Psoas muscle (tissue), 8 donors: ENCODE measurements around the gene TOR1AIP2. TPM values are rescaled to one million over a fixed set of nuclear protein-coding genes. Genes with fewer than 3 reads are reported as not detected.

Source experiments
- ATAC-seq, 4 donors: fragments of 200-7000 bp; cut with Tn5 transposase; one replicate each; pipeline ENCODE4 v1.9.1; 2020; ENCODE audit warnings: moderate library complexity in 3 of 4, mild to moderate bottlenecking in 2 of 4
- DNase-seq, 2 donors: peaks; one replicate each; pipeline ENCODE4 v3.0.0-alpha.2; 2020
- H3K27ac ChIP-seq: fragments of 200-600 bp; one replicate; pipeline ENCODE4 v1.8.0; 2022
- H3K27me3 ChIP-seq, 3 donors: fragments of 200-600 bp in 1 of 3; one replicate each; pipeline versions ENCODE4 v1.6.1 to v1.8.0; 2013 to 2022; ENCODE audit warnings: low read length in 2 of 3, mild to moderate bottlenecking in 2 of 3, moderate library complexity in 1 of 3; ENCODE audit not compliant: insufficient read depth in 3 of 3
- H3K36me3 ChIP-seq, 2 donors: fragments of 200-600 bp in 1 of 2; one replicate each; pipeline versions ENCODE4 v1.6.1 to v1.8.0; 2013 to 2022; ENCODE audit warnings: low read depth in 1 of 2, mild to moderate bottlenecking in 1 of 2, moderate library complexity in 1 of 2; ENCODE audit not compliant: insufficient read depth in 1 of 2
- H3K4me1 ChIP-seq: fragments of 200-600 bp; one replicate; pipeline ENCODE4 v1.8.0; 2022
- H3K4me3 ChIP-seq: fragments of 200-600 bp; one replicate; pipeline ENCODE4 v1.8.0; 2022; ENCODE audit warnings: mild to moderate bottlenecking
- H3K9me3 ChIP-seq: fragments of 200-600 bp; one replicate; pipeline ENCODE4 v1.8.0; 2022
- WGBS, 3 donors: extraction: QIAGEN DNeasy Blood & Tissue Kit; methylation state at CpG; one replicate each; pipeline versions ENCODE4 v1.1.6 to v1.1.7; 2013; 5-methylcytosine and 5-hydroxymethylcytosine counted together
- intact Hi-C, 2 donors: fragments of 100-400 bp; cut with DNase I; formaldehyde crosslinking; loops; one replicate each; pipeline versions ENCODE4 v1.11.0 to v1.14.2; 2022
- polyA plus RNA-seq, 3 donors: library from polyadenylated mRNA; stranded (reverse); fragments of 200-250 nt; gene quantifications; one replicate each; pipeline ENCODE4 v1.2.3, GENCODE V29; 2013
- total RNA-seq, 4 donors: library from RNA; stranded (reverse); fragmentation: NEBNext Ultra II Directional in 2 of 4; extraction: Animal tissue kit (Norgen Biotek cat#: 25700) in 2 of 4; gene quantifications; one replicate each; pipeline versions ENCODE4 v1.2.1 to v1.2.4, GENCODE V29; 2021 to 2023
- TF ChIP-seq, protein P1 (sequence below): fragments of 200-600 bp; IDR thresholded peaks from one replicate; pipeline ENCODE4 v1.8.0; 2022; ENCODE audit warnings: antibody characterized with exemption
- donor health status: healthy with polysubstance abuse.
- donor health status: DM: no; HTN: no; CAD: no; lungs with moderate emphysema.
- donor health status: Bipolar disorder and iron deficiency.
- donor health status: healthy.
- donor health status: DM: yes; HTN: yes; CAD: no.
- donor health status: DM: no; HTN: no; CAD: no.
- donor health status: DM: no; HTN: no; CAD: no.
- donor health status: DM: yes; HTN: yes; CAD: no.

TOR1AIP2 gene
- total and polyA plus RNA-seq, 7 donors, result 10.9 to 98.3 (median 57.2) TPM

DNA sequence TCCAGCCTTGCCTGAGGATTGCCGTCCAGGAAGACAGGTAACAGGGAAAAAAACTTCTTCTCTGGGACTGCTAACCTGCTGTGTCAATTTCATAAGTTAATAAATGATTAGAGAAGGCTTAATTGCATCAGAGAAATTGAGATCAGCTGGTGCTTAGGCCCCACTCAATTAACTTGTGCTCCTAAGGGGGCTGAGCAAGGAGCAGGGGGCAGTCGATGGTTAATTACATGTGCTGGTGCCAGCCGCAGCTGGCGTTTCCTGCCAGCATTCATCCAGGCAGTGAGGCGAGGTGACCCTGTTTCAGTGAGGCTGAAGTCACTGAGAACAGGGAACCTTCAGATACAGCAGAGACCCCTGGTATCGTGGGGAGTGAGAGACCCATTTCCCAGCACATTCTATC lies 74.5 kb downstream of the TOR1AIP2 start:
- H3K27me3 ChIP-seq, result no peaks in the 10 kb centered on the region
- no peak overlapping the region for H3K27ac ChIP-seq
- H3K9me3 ChIP-seq, result no peaks in the 10 kb centered on the region
- intact Hi-C loops, result no loop called here
- DNase-seq (no peak), ATAC-seq (no peak)
- TF ChIP-seq, protein P1, sequence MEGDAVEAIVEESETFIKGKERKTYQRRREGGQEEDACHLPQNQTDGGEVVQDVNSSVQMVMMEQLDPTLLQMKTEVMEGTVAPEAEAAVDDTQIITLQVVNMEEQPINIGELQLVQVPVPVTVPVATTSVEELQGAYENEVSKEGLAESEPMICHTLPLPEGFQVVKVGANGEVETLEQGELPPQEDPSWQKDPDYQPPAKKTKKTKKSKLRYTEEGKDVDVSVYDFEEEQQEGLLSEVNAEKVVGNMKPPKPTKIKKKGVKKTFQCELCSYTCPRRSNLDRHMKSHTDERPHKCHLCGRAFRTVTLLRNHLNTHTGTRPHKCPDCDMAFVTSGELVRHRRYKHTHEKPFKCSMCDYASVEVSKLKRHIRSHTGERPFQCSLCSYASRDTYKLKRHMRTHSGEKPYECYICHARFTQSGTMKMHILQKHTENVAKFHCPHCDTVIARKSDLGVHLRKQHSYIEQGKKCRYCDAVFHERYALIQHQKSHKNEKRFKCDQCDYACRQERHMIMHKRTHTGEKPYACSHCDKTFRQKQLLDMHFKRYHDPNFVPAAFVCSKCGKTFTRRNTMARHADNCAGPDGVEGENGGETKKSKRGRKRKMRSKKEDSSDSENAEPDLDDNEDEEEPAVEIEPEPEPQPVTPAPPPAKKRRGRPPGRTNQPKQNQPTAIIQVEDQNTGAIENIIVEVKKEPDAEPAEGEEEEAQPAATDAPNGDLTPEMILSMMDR, result no peak
- WGBS, 3 donors, result 54 to 66% (median 66%) methylated on average over 6 of the region's 6 CpGs
- no peaks in the 10 kb centered on the region for H3K36me3 ChIP-seq
- no peaks in the 10 kb centered on the region for H3K4me1 ChIP-seq
- no peak overlapping the region for H3K4me3 ChIP-seq

DNA sequence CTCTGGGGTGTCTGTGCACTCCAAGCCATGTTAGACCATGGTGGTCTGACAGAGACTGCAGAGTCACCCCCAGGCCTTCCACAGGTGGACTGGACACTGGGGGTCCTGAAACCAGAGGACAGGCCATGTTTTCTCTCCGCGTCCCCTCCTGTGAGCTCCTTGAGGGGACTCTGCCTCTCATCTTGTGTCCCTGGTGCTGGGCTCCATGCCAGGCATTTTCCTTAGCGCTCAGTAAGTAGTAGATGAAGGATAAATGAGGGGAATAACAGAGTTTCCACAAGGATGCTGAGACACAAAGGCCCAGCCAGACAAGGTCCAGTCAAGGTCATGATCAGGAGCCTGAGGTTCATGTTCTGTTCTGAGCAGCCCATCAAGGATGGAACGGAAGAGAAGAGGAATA lies 77.1 kb downstream of the TOR1AIP2 start:
- Histone ChIP-seq H3K27ac (no peak overlapping the region), H3K36me3 (no peaks in the 10 kb centered on the region), H3K9me3 (no peaks in the 10 kb centered on the region), H3K27me3 (no peaks in the 10 kb centered on the region), H3K4me1 (no peaks in the 10 kb centered on the region), H3K4me3 (no peak overlapping the region)
- TF ChIP-seq, protein P1, result no peak
- WGBS, 3 donors, result 87 to 92% (median 88%) methylated on average over 4 of the region's 4 CpGs
- DNase-seq, result no peak
- intact Hi-C loops, result no loop called here
- no peak for ATAC-seq

DNA sequence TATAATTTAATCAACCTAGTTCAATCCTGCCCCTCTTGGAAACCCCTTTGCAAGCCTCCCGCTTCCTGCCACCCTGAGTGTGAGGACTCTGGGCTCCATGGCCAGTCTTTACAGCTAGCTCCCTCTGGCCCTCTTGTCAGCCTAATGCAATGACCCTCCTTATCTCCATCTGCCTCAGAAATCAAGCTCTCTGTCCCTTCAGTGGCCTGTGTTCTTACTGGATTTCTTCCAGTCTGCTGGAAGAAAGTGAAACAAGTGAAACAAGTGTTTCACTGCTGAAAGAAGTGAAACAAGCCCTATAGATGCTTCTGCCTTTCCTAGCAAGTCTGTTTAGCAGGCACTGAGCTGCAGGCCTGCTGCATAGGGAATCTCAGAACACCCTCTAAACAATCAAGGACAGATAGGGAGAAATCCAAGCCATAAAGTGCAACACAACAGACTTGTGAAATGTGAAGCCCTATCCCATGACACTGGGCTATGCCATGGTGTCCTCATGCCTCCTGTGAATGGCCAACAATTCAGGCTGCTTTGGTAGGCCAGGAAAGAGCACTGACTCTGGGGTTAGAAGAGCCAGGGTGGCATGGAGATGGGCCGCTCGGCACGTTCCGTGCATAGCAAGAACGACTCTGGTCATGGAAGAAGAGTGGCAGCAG lies 78.6 kb downstream of the TOR1AIP2 start:
- intact Hi-C loops, result no loop called here
- no peaks in the 10 kb centered on the region for H3K9me3 ChIP-seq
- H3K27me3 ChIP-seq, result no peaks in the 10 kb centered on the region
- no peaks in the 10 kb centered on the region for H3K4me1 ChIP-seq
- H3K27ac ChIP-seq, result no peak overlapping the region
- 78 to 94% (median 89%) methylated on average over 6 of the region's 6 CpGs for WGBS, 3 donors
- TF ChIP-seq, protein P1, result no peak
- no peaks in the 10 kb centered on the region for H3K36me3 ChIP-seq
- ATAC-seq, result no peak
- DNase-seq, result no peak
- H3K4me3 ChIP-seq, result no peak overlapping the region

DNA sequence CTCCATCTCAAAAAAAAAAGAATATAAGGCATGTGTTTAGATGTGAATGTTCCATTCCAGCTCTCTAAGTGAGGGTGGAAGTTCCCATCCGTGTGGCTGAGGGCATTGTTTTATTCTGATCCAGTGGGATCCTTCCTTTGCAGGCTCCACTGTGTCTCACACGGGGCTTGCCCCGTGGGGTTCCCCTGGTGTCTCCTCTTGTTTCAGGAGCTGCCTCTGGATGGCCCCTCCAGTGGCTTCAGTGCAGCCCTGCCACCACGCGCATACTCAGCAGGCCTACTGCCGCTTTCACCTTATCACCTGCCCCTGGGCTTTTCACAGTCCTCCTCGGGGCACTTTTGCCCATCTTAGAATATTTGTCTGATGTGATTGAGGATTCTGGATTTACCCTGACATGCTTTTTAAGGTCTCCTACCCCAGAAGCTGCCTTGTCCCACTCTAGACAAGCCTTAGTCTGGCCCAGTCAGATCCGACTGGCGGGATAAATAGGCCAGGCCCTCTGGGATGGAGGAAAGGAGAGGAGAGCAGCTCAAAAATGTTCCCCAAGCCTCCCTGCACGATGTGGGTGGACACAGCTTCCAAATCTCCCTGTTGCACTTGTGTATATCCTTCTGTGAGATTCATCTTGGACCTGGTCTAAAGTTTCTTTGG lies 79.3 kb downstream of the TOR1AIP2 start:
- no peak for ATAC-seq
- WGBS, 3 donors, result 78 to 85% (median 83%) methylated on average over 10 of the region's 10 CpGs
- no peak overlapping the region for H3K4me3 ChIP-seq
- H3K27ac ChIP-seq, result no peak overlapping the region
- TF ChIP-seq, protein P1, result no peak
- intact Hi-C loops, result no loop called here
- no peak for DNase-seq
- H3K27me3 ChIP-seq, result no peaks in the 10 kb centered on the region
- no peaks in the 10 kb centered on the region for H3K9me3 ChIP-seq
- no peaks in the 10 kb centered on the region for H3K36me3 ChIP-seq
- no peaks in the 10 kb centered on the region for H3K4me1 ChIP-seq
